AG09309 (cell line): ENCODE results near the gene UBE2H.

Source experiments
- DNase-seq: peaks from one replicate; pipeline ENCODE4 v3.0.0-alpha.2; 2010; ENCODE audit warnings: low read depth
- H3K4me3 ChIP-seq: 2 replicates; pipeline ENCODE4 v1.5.1; 2011; ENCODE audit warnings: mild to moderate bottlenecking, low read depth, low read length, moderate library complexity; ENCODE audit not compliant: control insufficient read depth
- CTCF ChIP-seq: IDR thresholded peaks from 2 replicates; pipeline ENCODE4 v1.5.1; 2011; ENCODE audit warnings: mild to moderate bottlenecking, low read depth, low read length, inconsistent platforms; ENCODE audit not compliant: insufficient read depth, control insufficient read depth; ENCODE audit errors: missing control alignments

The UBE2H gene

DNA sequence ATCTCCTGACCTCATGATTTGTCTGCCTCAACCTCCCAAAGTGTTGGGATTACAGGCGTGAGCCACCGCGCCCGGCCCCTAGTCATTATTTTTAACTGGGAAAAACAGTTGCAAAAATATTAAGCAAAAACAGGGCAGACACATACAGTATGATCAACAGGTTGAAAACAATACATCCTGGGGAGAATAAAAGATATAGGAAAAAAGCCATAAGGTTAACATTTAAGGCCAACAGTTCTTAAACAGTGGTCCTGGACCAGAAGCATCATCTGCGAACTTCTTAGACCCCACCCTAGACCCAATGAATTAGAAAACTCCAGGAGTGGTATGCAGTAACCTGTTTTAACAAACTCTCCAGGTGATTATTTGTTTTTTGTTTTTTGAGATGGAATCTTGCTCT is 6.5 kb downstream of the UBE2H start:
- no peak for TF ChIP-seq CTCF
- DNase-seq = no peak
- H3K4me3 ChIP-seq = no peak overlapping the region

DNA sequence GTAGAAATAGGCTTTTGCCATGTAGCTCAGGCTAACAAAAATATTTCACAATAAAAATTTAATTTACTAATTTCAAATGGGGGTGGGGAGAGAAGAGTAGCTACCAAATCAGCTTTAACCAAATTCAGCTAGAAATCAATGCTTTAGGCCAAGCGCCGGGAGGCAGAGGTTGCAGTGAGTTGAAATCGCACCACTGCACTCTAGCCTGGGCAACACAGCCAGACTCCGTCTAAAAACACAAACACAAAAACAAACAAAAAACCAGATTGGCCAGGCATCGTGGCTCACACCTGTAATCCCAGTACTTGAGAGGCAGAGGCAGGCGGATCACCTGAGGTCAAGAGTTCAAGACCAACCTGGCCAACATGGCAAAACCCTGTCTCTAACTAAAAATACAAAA is 9.4 kb downstream of the UBE2H start:
- no peak for TF ChIP-seq CTCF
- no peak overlapping the region for H3K4me3 ChIP-seq

GRCh38 chr7:129940329-129940728 is 12.4 kb downstream of the UBE2H start:
- no peak for TF ChIP-seq CTCF
- H3K4me3 ChIP-seq = no peak overlapping the region
- no peak for DNase-seq

More for the DNA sequence above, 9.4 kb downstream of the UBE2H start:
- DNase-seq = no peak

- no peak for TF ChIP-seq CTCF
- H3K4me3 ChIP-seq = no peak overlapping the region
- no peak for DNase-seq
Observed at GRCh38 chr7:129939881-129940280, 12.9 kb downstream of the UBE2H start.

GRCh38 chr7:129933627-129934026 is 19.1 kb downstream of the UBE2H start:
- no peak overlapping the region for H3K4me3 ChIP-seq
- DNase-seq = no peak
- TF ChIP-seq CTCF = no peak

GRCh38 chr7:129926618-129927017 is 26.1 kb downstream of the UBE2H start:
- no peak for DNase-seq
- H3K4me3 ChIP-seq = no peak overlapping the region
- TF ChIP-seq CTCF = no peak

GRCh38 chr7:129925416-129926002 is 27.3 kb downstream of the UBE2H start:
- H3K4me3 ChIP-seq = no peak overlapping the region
- no peak for DNase-seq
- TF ChIP-seq CTCF = no peak
